BLaER1 treated with 17β-estradiol and CSF1 and Interleukin-3, amounts not matched to agents 10 nM and 100 nM (cell line): ENCODE data around the gene MINDY4B.
"Not testable (repeated sequence)": the region's sequence is repeated elsewhere in the genome, so short reads cannot be mapped to it uniquely, and the experiment has no call there.

Experiments used
- H3K27ac ChIP-seq, 11 experiments: shearing (Covaris generic); formaldehyde crosslinking; 2 replicates each; pipeline ENCODE4 v1.8.1; 2022
- H3K27me3 ChIP-seq, 11 experiments: shearing (Covaris generic); formaldehyde crosslinking; 2 replicates each; pipeline ENCODE4 v1.8.1; 2022
- H3K36me3 ChIP-seq, 11 experiments: shearing (Covaris generic); formaldehyde crosslinking; 2 replicates each; pipeline ENCODE4 v1.8.1; 2022
- H3K4me1 ChIP-seq, 10 experiments: shearing (Covaris generic); formaldehyde crosslinking; 2 replicates each; pipeline ENCODE4 v1.8.1; 2022
- H3K4me2 ChIP-seq, 11 experiments: shearing (Covaris generic); formaldehyde crosslinking; 2 replicates each; pipeline ENCODE4 v1.8.1; 2022
- H3K4me3 ChIP-seq, 10 experiments: shearing (Covaris generic); formaldehyde crosslinking; 2 replicates each; pipeline ENCODE4 v1.8.1; 2022
- H3K9ac ChIP-seq, 11 experiments: shearing (Covaris generic); formaldehyde crosslinking; 2 replicates each; pipeline ENCODE4 v1.8.1; 2022
- H3K9me3 ChIP-seq, 11 experiments: shearing (Covaris generic); formaldehyde crosslinking; replicated peaks in 1 of 11; 2 replicates each; pipeline ENCODE4 v1.8.1; 2022
- H4K20me1 ChIP-seq, 11 experiments: shearing (Covaris generic); formaldehyde crosslinking; 2 replicates each; pipeline ENCODE4 v1.8.1; 2022
- Cebpa-rat ChIP-seq, 11 experiments: shearing (Covaris generic); IDR thresholded peaks; 2 replicates each; pipeline ENCODE4 v1.8.1; 2022

MINDY4B gene

GRCh38 chr3:150871192-150871591 is 34.0 kb downstream of the MINDY4B start:
- TF ChIP-seq Cebpa-rat (IDR thresholded peaks at IDR 0.05), result no peak
- no peaks in the 10 kb centered on the region for H3K9me3 ChIP-seq
- H3K4me3 ChIP-seq, result no peak overlapping the region
- no peak overlapping the region for H3K9ac ChIP-seq
- H3K36me3 ChIP-seq, result no peaks in the 10 kb centered on the region
- H3K4me2 ChIP-seq, result no peak overlapping the region
- no peaks in the 10 kb centered on the region for H3K27me3 ChIP-seq
- no peak overlapping the region for H3K27ac ChIP-seq
- H3K4me1 ChIP-seq, result peaks cover 0 to 7% (median 0%) of the 10 kb centered on the region in 10 experiments; a peak in 2 of 20 replicates
- H4K20me1 ChIP-seq, result no peaks in the 10 kb centered on the region

- Histone ChIP-seq H3K9ac (no peak overlapping the region), H3K4me1 (0 out of 20 replicates have a peak, but pooled peaks cover 0 to under 1% (median 0%) of the 10 kb centered on the region in 10 experiments), H3K27me3 (no peaks in the 10 kb centered on the region), H3K27ac (no peak overlapping the region), H3K4me3 (no peak overlapping the region), H3K9me3 (no peaks in the 10 kb centered on the region), H3K4me2 (no peak overlapping the region), H3K36me3 (no peaks in the 10 kb centered on the region), H4K20me1 (no peaks in the 10 kb centered on the region)
- no peak for TF ChIP-seq Cebpa-rat (IDR thresholded peaks at IDR 0.05)
Measured at GRCh38 chr3:150870406-150870805, 34.8 kb downstream of the MINDY4B start.

- Histone ChIP-seq H3K4me2 (no peak overlapping the region), H3K4me1 (no peaks in the 10 kb centered on the region), H3K9ac (no peak overlapping the region), H3K27me3 (no peaks in the 10 kb centered on the region), H3K27ac (no peak overlapping the region), H3K36me3 (no peaks in the 10 kb centered on the region), H4K20me1 (no peaks in the 10 kb centered on the region), H3K9me3 (no peaks in the 10 kb centered on the region), H3K4me3 (no peak overlapping the region)
- no peak for TF ChIP-seq Cebpa-rat (IDR thresholded peaks at IDR 0.05)
Measured at GRCh38 chr3:150868282-150868681, 37.0 kb downstream of the MINDY4B start.

- H3K4me3 ChIP-seq, result no peak overlapping the region
- H3K27ac ChIP-seq, result no peak overlapping the region
- no peaks in the 10 kb centered on the region for H3K27me3 ChIP-seq
- no peaks in the 10 kb centered on the region for H3K36me3 ChIP-seq
- no peaks in the 10 kb centered on the region for H3K4me1 ChIP-seq
- no peak overlapping the region for H3K9ac ChIP-seq
- H4K20me1 ChIP-seq, result no peaks in the 10 kb centered on the region
- H3K4me2 ChIP-seq, result no peak overlapping the region
- H3K9me3 ChIP-seq, result no peaks in the 10 kb centered on the region
- TF ChIP-seq Cebpa-rat (IDR thresholded peaks at IDR 0.05), result no peak
Measured at GRCh38 chr3:150867434-150867833, 37.8 kb downstream of the MINDY4B start.

- not testable (repeated sequence) for H3K4me1 ChIP-seq, H3K36me3 ChIP-seq, H3K9me3 ChIP-seq, H3K4me2 ChIP-seq, H3K27ac ChIP-seq, H4K20me1 ChIP-seq, H3K27me3 ChIP-seq, H3K4me3 ChIP-seq, H3K9ac ChIP-seq
Measured at GRCh38 chr3:150863921-150864320, 41.3 kb downstream of the MINDY4B start.

GRCh38 chr3:150861851-150862250 is 43.4 kb downstream of the MINDY4B start:
- Histone ChIP-seq H3K4me1 (no peaks in the 10 kb centered on the region), H3K9ac (no peak overlapping the region), H3K27me3 (no peaks in the 10 kb centered on the region), H3K27ac (no peak overlapping the region), H3K9me3 (no peaks in the 10 kb centered on the region), H4K20me1 (no peaks in the 10 kb centered on the region), H3K36me3 (no peaks in the 10 kb centered on the region), H3K4me3 (no peak overlapping the region), H3K4me2 (no peak overlapping the region)
- TF ChIP-seq Cebpa-rat (IDR thresholded peaks at IDR 0.05), result no peak

- not testable (repeated sequence) for H3K4me2 ChIP-seq, H3K36me3 ChIP-seq
Measured at GRCh38 chr3:150857936-150858335, 47.3 kb downstream of the MINDY4B start.

GRCh38 chr3:150850191-150850590 is 55.0 kb downstream of the MINDY4B start:
- Histone ChIP-seq H3K36me3 (no peaks in the 10 kb centered on the region), H3K27ac (no peak overlapping the region), H3K27me3 (no peaks in the 10 kb centered on the region), H3K4me1 (no peaks in the 10 kb centered on the region), H3K9me3 (peaks cover 13 to 34% (median 26%) of the 10 kb centered on the region in 11 experiments), H3K9ac (no peak overlapping the region), H3K4me2 (no peak overlapping the region), H3K4me3 (no peak overlapping the region), H4K20me1 (no peaks in the 10 kb centered on the region)
- no peak for TF ChIP-seq Cebpa-rat (IDR thresholded peaks at IDR 0.05)

More at GRCh38 chr3:150857936-150858335, 47.3 kb downstream of the MINDY4B start:
- not testable (repeated sequence) for H3K4me1 ChIP-seq, H3K9me3 ChIP-seq, H3K9ac ChIP-seq, H3K27ac ChIP-seq, H3K4me3 ChIP-seq, H3K27me3 ChIP-seq, H4K20me1 ChIP-seq

- Histone ChIP-seq H3K9ac (no peak overlapping the region), H3K4me1 (no peaks in the 10 kb centered on the region), H3K4me2 (no peak overlapping the region), H4K20me1 (no peaks in the 10 kb centered on the region), H3K4me3 (no peak overlapping the region), H3K9me3 (peaks cover 13 to 34% (median 26%) of the 10 kb centered on the region in 11 experiments), H3K27ac (no peak overlapping the region), H3K36me3 (no peaks in the 10 kb centered on the region), H3K27me3 (no peaks in the 10 kb centered on the region)
- TF ChIP-seq Cebpa-rat (IDR thresholded peaks at IDR 0.05), result no peak
Measured at GRCh38 chr3:150848864-150849263, 56.4 kb downstream of the MINDY4B start.

- TF ChIP-seq Cebpa-rat (IDR thresholded peaks at IDR 0.05), result no peak
- no peaks in the 10 kb centered on the region for H3K27me3 ChIP-seq
- H3K9me3 ChIP-seq, result peaks cover 13 to 32% (median 26%) of the 10 kb centered on the region in 11 experiments
- H4K20me1 ChIP-seq, result no peaks in the 10 kb centered on the region
- no peaks in the 10 kb centered on the region for H3K4me1 ChIP-seq
- no peak overlapping the region for H3K9ac ChIP-seq
- no peak overlapping the region for H3K4me3 ChIP-seq
- H3K27ac ChIP-seq, result no peak overlapping the region
- no peaks in the 10 kb centered on the region for H3K36me3 ChIP-seq
- no peak overlapping the region for H3K4me2 ChIP-seq
Measured at GRCh38 chr3:150847433-150847832, 57.8 kb downstream of the MINDY4B start.

- peaks cover 0 to 3% (median 0%) of the 10 kb centered on the region in 11 experiments; a peak in 3 of 22 replicates for H3K9me3 ChIP-seq
- no peak overlapping the region for H3K9ac ChIP-seq
- H3K4me1 ChIP-seq, result no peaks in the 10 kb centered on the region
- no peaks in the 10 kb centered on the region for H3K27me3 ChIP-seq
- H3K27ac ChIP-seq, result no peak overlapping the region
- no peaks in the 10 kb centered on the region for H3K36me3 ChIP-seq
- H3K4me3 ChIP-seq, result no peak overlapping the region
- H3K4me2 ChIP-seq, result no peak overlapping the region
- H4K20me1 ChIP-seq, result no peaks in the 10 kb centered on the region
- TF ChIP-seq Cebpa-rat (IDR thresholded peaks at IDR 0.05), result no peak
Measured at GRCh38 chr3:150844484-150844883, 60.8 kb downstream of the MINDY4B start.
